ENCODE data around the gene C12orf42. TPM values are rescaled to one million over a fixed set of nuclear protein-coding genes. Genes with fewer than 3 reads are reported as not detected.

The C12orf42 gene
- total RNA-seq, 1 experiment from 2014 or later, result 0.63 TPM

GRCh38 chr12:103317220-103317619 is 178.5 kb downstream of the C12orf42 start:
- in situ Hi-C loops (cut with HindIII; ENCODE audit: low pct_unique_long_range_greater_than_20kb, low sequenced_read_pairs), result no loop called here
- no peak for DNase-seq (ENCODE audit: low read depth, low spot score)

GRCh38 chr12:103314786-103315185 is 181.0 kb downstream of the C12orf42 start:
- no peak for DNase-seq (ENCODE audit: low read depth, low spot score)
- in situ Hi-C loops (cut with HindIII; ENCODE audit: low pct_unique_long_range_greater_than_20kb, low sequenced_read_pairs), result no loop called here

- DNase-seq (ENCODE audit: low read depth, low spot score), result peak; percentile 47
- in situ Hi-C loops (cut with HindIII; ENCODE audit: low pct_unique_long_range_greater_than_20kb, low sequenced_read_pairs), result no loop called here
Observed at GRCh38 chr12:103313894-103314293, 181.9 kb downstream of the C12orf42 start.

GRCh38 chr12:103312742-103313354 is 182.9 kb downstream of the C12orf42 start:
- in situ Hi-C loops (cut with HindIII; ENCODE audit: low pct_unique_long_range_greater_than_20kb, low sequenced_read_pairs), result no loop called here

GRCh38 chr12:103310546-103311270 is 185.1 kb downstream of the C12orf42 start:
- in situ Hi-C loops (cut with HindIII; ENCODE audit: low pct_unique_long_range_greater_than_20kb, low sequenced_read_pairs), result no loop called here
- peak; percentile 94 for DNase-seq (ENCODE audit: low read depth, low spot score)

More at GRCh38 chr12:103312742-103313354, 182.9 kb downstream of the C12orf42 start:
- DNase-seq (ENCODE audit: low read depth, low spot score), result no peak

GRCh38 chr12:103308396-103308795 is 187.4 kb downstream of the C12orf42 start:
- in situ Hi-C loops (cut with HindIII; ENCODE audit: low pct_unique_long_range_greater_than_20kb, low sequenced_read_pairs), result no loop called here
- no peak for DNase-seq (ENCODE audit: low read depth, low spot score)

GRCh38 chr12:103303484-103303883 is 192.3 kb downstream of the C12orf42 start:
- no peak for DNase-seq (ENCODE audit: low read depth, low spot score)
- in situ Hi-C loops (cut with HindIII; ENCODE audit: low pct_unique_long_range_greater_than_20kb, low sequenced_read_pairs), result no loop called here

GRCh38 chr12:103301642-103302591 is 193.9 kb downstream of the C12orf42 start:
- no peak for DNase-seq (ENCODE audit: low read depth, low spot score)
- in situ Hi-C loops (cut with HindIII; ENCODE audit: low pct_unique_long_range_greater_than_20kb, low sequenced_read_pairs), result no loop called here

- DNase-seq (ENCODE audit: low read depth, low spot score), result no peak
- in situ Hi-C loops (cut with HindIII; ENCODE audit: low pct_unique_long_range_greater_than_20kb, low sequenced_read_pairs), result no loop called here
Observed at GRCh38 chr12:103288016-103288415, 207.8 kb downstream of the C12orf42 start.

- in situ Hi-C loops (cut with HindIII; ENCODE audit: low pct_unique_long_range_greater_than_20kb, low sequenced_read_pairs), result no loop called here
- DNase-seq (ENCODE audit: low read depth, low spot score), result peak; percentile 45
Observed at GRCh38 chr12:103282124-103282523, 213.6 kb downstream of the C12orf42 start.

- DNase-seq (ENCODE audit: low read depth, low spot score), result no peak
- in situ Hi-C loops (cut with HindIII; ENCODE audit: low pct_unique_long_range_greater_than_20kb, low sequenced_read_pairs), result no loop called here
Observed at GRCh38 chr12:103279444-103279843, 216.3 kb downstream of the C12orf42 start.

- in situ Hi-C loops (cut with HindIII; ENCODE audit: low pct_unique_long_range_greater_than_20kb, low sequenced_read_pairs), result no loop called here
- DNase-seq (ENCODE audit: low read depth, low spot score), result no peak
Observed at GRCh38 chr12:103278329-103278728, 217.4 kb downstream of the C12orf42 start.

GRCh38 chr12:103273645-103274044 is 222.1 kb downstream of the C12orf42 start:
- in situ Hi-C loops (cut with HindIII; ENCODE audit: low pct_unique_long_range_greater_than_20kb, low sequenced_read_pairs), result no loop called here
- no peak for DNase-seq (ENCODE audit: low read depth, low spot score)

- in situ Hi-C loops (cut with HindIII; ENCODE audit: low pct_unique_long_range_greater_than_20kb, low sequenced_read_pairs), result no loop called here
- DNase-seq (ENCODE audit: low read depth, low spot score), result peak; percentile 10
Observed at GRCh38 chr12:103272949-103273348, 222.8 kb downstream of the C12orf42 start.

GRCh38 chr12:103269946-103270345 is 225.8 kb downstream of the C12orf42 start:
- in situ Hi-C loops (cut with HindIII; ENCODE audit: low pct_unique_long_range_greater_than_20kb, low sequenced_read_pairs), result no loop called here
- DNase-seq (ENCODE audit: low read depth, low spot score), result peak; percentile 4

GRCh38 chr12:103268831-103269514 is 226.8 kb downstream of the C12orf42 start:
- DNase-seq (ENCODE audit: low read depth, low spot score), result no peak

GRCh38 chr12:103257763-103258162 is 238.0 kb downstream of the C12orf42 start:
- DNase-seq (ENCODE audit: low read depth, low spot score), result no peak
- in situ Hi-C loops (cut with HindIII; ENCODE audit: low pct_unique_long_range_greater_than_20kb, low sequenced_read_pairs), result no loop called here

More at GRCh38 chr12:103268831-103269514, 226.8 kb downstream of the C12orf42 start:
- in situ Hi-C loops (cut with HindIII; ENCODE audit: low pct_unique_long_range_greater_than_20kb, low sequenced_read_pairs), result no loop called here

All from SK-MEL-5 (cell line).